GM03348 (cell line): ENCODE results near the gene TNFSF11.
A peak's percentile ranks its signal among the peaks of the same experiment; 100 is the strongest.

Experiments
- DNase-seq: peaks from one replicate; pipeline ENCODE4 v3.0.0; 2012; ENCODE audit warnings: low spot score

TNFSF11 gene

GRCh38 chr13:42561752-42562467, 12.0 kb upstream of the TNFSF11 start:
- DNase-seq, result no peak

GRCh38 chr13:42567906-42568305, 6.0 kb upstream of the TNFSF11 start:
- DNase-seq, result no peak

GRCh38 chr13:42569576-42570344, 4.2 kb upstream of the TNFSF11 start:
- DNase-seq, result no peak

- no peak for DNase-seq
Observed at GRCh38 chr13:42571895-42572294, 2.1 kb upstream of the TNFSF11 start.

GRCh38 chr13:42574435-42575311, 721 bp downstream of the TNFSF11 start:
- peak; percentile 11 for DNase-seq

GRCh38 chr13:42575938-42576337, 2.0 kb downstream of the TNFSF11 start:
- no peak for DNase-seq

- no peak for DNase-seq
Observed at GRCh38 chr13:42577538-42577937, 3.6 kb downstream of the TNFSF11 start.

GRCh38 chr13:42580644-42581043, 6.7 kb downstream of the TNFSF11 start:
- DNase-seq, result no peak

- DNase-seq, result no peak
Observed at GRCh38 chr13:42581427-42581826, 7.5 kb downstream of the TNFSF11 start.

- no peak for DNase-seq
Observed at GRCh38 chr13:42591602-42592001, 17.6 kb downstream of the TNFSF11 start.

- no peak for DNase-seq
Observed at GRCh38 chr13:42592915-42593900, 19.3 kb downstream of the TNFSF11 start.

GRCh38 chr13:42594481-42595252, 20.7 kb downstream of the TNFSF11 start:
- DNase-seq, result peak; percentile 84

- DNase-seq, result no peak
Observed at GRCh38 chr13:42595253-42595571, 21.3 kb downstream of the TNFSF11 start.

- no peak for DNase-seq
Observed at GRCh38 chr13:42597505-42597904, 23.6 kb downstream of the TNFSF11 start.

GRCh38 chr13:42600943-42601342, 27.0 kb downstream of the TNFSF11 start:
- no peak for DNase-seq

GRCh38 chr13:42602906-42603305, 29.0 kb downstream of the TNFSF11 start:
- no peak for DNase-seq

GRCh38 chr13:42603571-42603970, 29.6 kb downstream of the TNFSF11 start:
- no peak for DNase-seq

GRCh38 chr13:42607546-42607945, 33.6 kb downstream of the TNFSF11 start:
- DNase-seq, result no peak

- DNase-seq, result no peak
Observed at GRCh38 chr13:42610649-42611048, 36.7 kb downstream of the TNFSF11 start.

GRCh38 chr13:42611086-42611779, 37.3 kb downstream of the TNFSF11 start:
- DNase-seq, result no peak
